Neuronal stem cell (in vitro differentiated cells): Measurements from ENCODE around the gene MCF2L2.

Experiments
- DNase-seq: peaks from one replicate; pipeline ENCODE4 v3.0.0-alpha.2; 2013; ENCODE audit warnings: low spot score
- H2AFZ ChIP-seq: one replicate; pipeline ENCODE4 v1.6.1; 2013; ENCODE audit warnings: mild to moderate bottlenecking, low read length, inconsistent platforms
- H2AK5ac ChIP-seq: 2 replicates; pipeline ENCODE4 v1.6.1; 2013; ENCODE audit warnings: low read depth, mild to moderate bottlenecking, inconsistent platforms, low read length, moderate library complexity, mixed read lengths
- H2BK120ac ChIP-seq: 2 replicates; pipeline ENCODE4 v1.6.1; 2013; ENCODE audit warnings: low read depth, mild to moderate bottlenecking, inconsistent platforms, low read length, moderate library complexity, mixed read lengths
- H2BK12ac ChIP-seq: one replicate; pipeline ENCODE4 v1.6.1; 2013; ENCODE audit warnings: low read length, inconsistent platforms
- H2BK15ac ChIP-seq: 2 replicates; pipeline ENCODE4 v1.6.1; 2013; ENCODE audit warnings: mild to moderate bottlenecking, low read length, inconsistent platforms, mixed read lengths
- H2BK5ac ChIP-seq: one replicate; pipeline ENCODE4 v1.6.1; 2013; ENCODE audit warnings: inconsistent platforms, mild to moderate bottlenecking, low read length, moderate library complexity
- H3K14ac ChIP-seq: one replicate; pipeline ENCODE4 v1.6.1; 2013; ENCODE audit warnings: low read length, inconsistent platforms
- H3K18ac ChIP-seq: 2 replicates; pipeline ENCODE4 v1.6.1; 2013; ENCODE audit warnings: low read length, inconsistent platforms
- H3K23ac ChIP-seq: 2 replicates; pipeline ENCODE4 v1.6.1; 2013; ENCODE audit warnings: low read depth, mild to moderate bottlenecking, mixed read lengths, low read length, inconsistent platforms; ENCODE audit not compliant: poor library complexity
- H3K27ac ChIP-seq: replicated peaks from 3 replicates; pipeline ENCODE4 v1.5.1; 2013; ENCODE audit warnings: low read length, inconsistent platforms
- H3K27me3 ChIP-seq, 3 experiments: 2 replicates each; pipeline ENCODE4 v1.6.1; 2013; ENCODE audit warnings: low read length in 3 of 3, mild to moderate bottlenecking in 2 of 3, inconsistent platforms in 1 of 3, low read depth in 1 of 3, mixed read lengths in 1 of 3, moderate library complexity in 1 of 3; ENCODE audit not compliant: control insufficient read depth in 3 of 3, insufficient read depth in 3 of 3
- H3K36me3 ChIP-seq, 2 donors: replicated peaks in 1 of 2; 2 replicates each; pipeline ENCODE4 v1.6.1; 2013; ENCODE audit warnings: low read length in 2 of 2; ENCODE audit not compliant: control insufficient read depth in 2 of 2, insufficient read depth in 2 of 2
- H3K4ac ChIP-seq: 2 replicates; pipeline ENCODE4 v1.6.1; 2013; ENCODE audit warnings: inconsistent platforms, mild to moderate bottlenecking, low read length, moderate library complexity
- H3K4me1 ChIP-seq, 2 donors: 1 replicate in 1 of 2; 2 replicates in 1 of 2; pipeline ENCODE4 v1.6.1; 2013; ENCODE audit warnings: low read length in 2 of 2, low read depth in 1 of 2; ENCODE audit not compliant: control insufficient read depth in 2 of 2, insufficient read depth in 1 of 2
- H3K4me2 ChIP-seq: one replicate; pipeline ENCODE4 v1.6.1; 2013; ENCODE audit warnings: mild to moderate bottlenecking, low read length, inconsistent platforms; ENCODE audit not compliant: insufficient read depth, poor library complexity, severe bottlenecking
- H3K4me3 ChIP-seq, 2 donors: 2 replicates each; pipeline ENCODE4 v1.5.1; 2013; ENCODE audit warnings: low read length in 2 of 2, mild to moderate bottlenecking in 2 of 2, inconsistent platforms in 1 of 2, moderate library complexity in 1 of 2
- H3K79me1 ChIP-seq: one replicate; pipeline ENCODE4 v1.6.1; 2013; ENCODE audit warnings: low read depth, mild to moderate bottlenecking, inconsistent platforms, low read length, moderate library complexity
- H3K9ac ChIP-seq: one replicate; pipeline ENCODE4 v1.6.1; 2013; ENCODE audit warnings: mild to moderate bottlenecking, low read depth, low read length, inconsistent platforms; ENCODE audit not compliant: poor library complexity
- H3K9me3 ChIP-seq, 2 donors: replicated peaks in 1 of 2; 2 replicates each; pipeline versions ENCODE3 to v1.6.1; 2013; ENCODE audit warnings: low read length in 2 of 2, mild to moderate bottlenecking in 2 of 2, inconsistent platforms in 1 of 2, low read depth in 1 of 2, mixed read lengths in 1 of 2, moderate library complexity in 1 of 2; ENCODE audit not compliant: control insufficient read depth in 2 of 2, insufficient read depth in 1 of 2
- H4K8ac ChIP-seq: one replicate; pipeline ENCODE4 v1.6.1; 2013; ENCODE audit warnings: low read depth, mild to moderate bottlenecking, inconsistent platforms, low read length, moderate library complexity
- H4K91ac ChIP-seq: one replicate; pipeline ENCODE4 v1.6.1; 2013; ENCODE audit warnings: low read length, low read depth, mild to moderate bottlenecking, inconsistent platforms; ENCODE audit not compliant: poor library complexity
- WGBS, 2 donors: extraction: QIAGEN DNeasy Blood & Tissue Kit; methylation state at CpG; one replicate each; pipeline ENCODE4 v1.1.7; 2013; ENCODE audit warnings: missing lambda C conversion rate in 2 of 2, mixed read lengths in 1 of 2; ENCODE audit not compliant: insufficient read length in 2 of 2, insufficient replicate concordance in 1 of 2; ENCODE audit errors: extremely low coverage in 2 of 2; 5-methylcytosine and 5-hydroxymethylcytosine counted together

The MCF2L2 gene

DNA sequence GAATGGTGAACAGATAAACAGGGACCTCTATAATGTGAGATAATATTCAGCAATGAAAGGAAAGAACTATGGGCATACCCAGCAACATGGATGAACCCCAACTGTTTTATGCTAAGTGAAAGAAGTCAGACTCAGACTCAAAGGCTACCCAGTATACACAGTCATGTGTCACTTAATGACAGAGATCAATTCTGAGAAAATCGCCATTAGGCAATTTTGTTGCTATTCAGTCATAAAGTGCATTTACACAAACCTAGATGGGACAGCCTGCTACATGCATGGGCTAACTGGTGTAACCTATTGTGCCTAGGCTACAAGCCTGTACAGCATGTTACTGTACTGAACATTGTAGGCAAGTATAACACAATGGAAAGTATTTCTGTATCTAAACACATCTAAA, 98.9 kb downstream of the MCF2L2 start:
- no peak for DNase-seq
- Histone ChIP-seq H2BK5ac (no peak overlapping the region), H3K4me2 (no peak overlapping the region), H3K4me1 (peaks cover 0 to 6% of the 10 kb centered on the region in 2 donors), H3K79me1 (no peaks in the 10 kb centered on the region), H3K23ac (no peak overlapping the region), H3K9ac (no peak overlapping the region), H2BK12ac (no peak overlapping the region), H2AK5ac (no peak overlapping the region), H3K14ac (no peak overlapping the region), H3K27ac (no peak overlapping the region), H3K18ac (no peak overlapping the region), H2BK15ac (no peak overlapping the region), H3K27me3 (peaks cover 0 to 5% (median 0%) of the 10 kb centered on the region in 3 experiments), H2AFZ (no peak overlapping the region), H3K36me3 (no peaks in the 10 kb centered on the region), H3K4me3 (no peak overlapping the region), H3K4ac (no peak overlapping the region), H4K91ac (no peak overlapping the region), H4K8ac (no peak overlapping the region), H3K9me3 (no peaks in the 10 kb centered on the region), H2BK120ac (no peak overlapping the region)
- no CpG with 5 or more reads among the region's 1 CpG for WGBS, 2 donors

DNA sequence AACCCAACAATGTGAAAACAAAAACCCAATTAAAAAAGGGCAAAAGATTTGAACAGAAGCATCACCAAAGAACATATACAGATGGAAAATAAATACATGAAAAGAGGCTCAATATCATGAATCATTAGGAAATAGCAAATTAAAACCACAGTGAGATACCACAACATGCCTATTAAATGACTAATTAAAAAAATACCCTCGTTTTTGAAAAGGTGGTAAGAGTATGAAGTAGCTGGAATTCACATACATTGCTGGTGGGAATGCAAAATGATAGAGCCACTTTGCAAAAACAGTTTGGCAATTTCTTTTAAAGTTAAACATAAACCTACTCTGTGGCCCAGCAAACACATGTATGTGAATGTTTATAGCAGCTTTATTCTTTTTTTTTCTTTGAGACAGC, 99.6 kb downstream of the MCF2L2 start:
- Histone ChIP-seq H3K9me3 (no peaks in the 10 kb centered on the region), H2BK12ac (no peak overlapping the region), H2BK120ac (no peak overlapping the region), H3K4me3 (no peak overlapping the region), H2AFZ (no peak overlapping the region), H3K36me3 (no peaks in the 10 kb centered on the region), H4K91ac (no peak overlapping the region), H3K27ac (no peak overlapping the region), H2BK15ac (no peak overlapping the region), H3K18ac (no peak overlapping the region), H3K79me1 (no peaks in the 10 kb centered on the region), H3K27me3 (peaks cover 0 to 5% (median 0%) of the 10 kb centered on the region in 3 experiments), H3K23ac (no peak overlapping the region), H2BK5ac (no peak overlapping the region), H4K8ac (no peak overlapping the region), H3K4me2 (no peak overlapping the region), H3K4me1 (peaks cover 0 to 6% of the 10 kb centered on the region in 2 donors), H2AK5ac (no peak overlapping the region), H3K9ac (no peak overlapping the region), H3K4ac (no peak overlapping the region), H3K14ac (no peak overlapping the region)
- WGBS, 2 donors = no CpG with 5 or more reads among the region's 1 CpG
- DNase-seq = no peak

DNA sequence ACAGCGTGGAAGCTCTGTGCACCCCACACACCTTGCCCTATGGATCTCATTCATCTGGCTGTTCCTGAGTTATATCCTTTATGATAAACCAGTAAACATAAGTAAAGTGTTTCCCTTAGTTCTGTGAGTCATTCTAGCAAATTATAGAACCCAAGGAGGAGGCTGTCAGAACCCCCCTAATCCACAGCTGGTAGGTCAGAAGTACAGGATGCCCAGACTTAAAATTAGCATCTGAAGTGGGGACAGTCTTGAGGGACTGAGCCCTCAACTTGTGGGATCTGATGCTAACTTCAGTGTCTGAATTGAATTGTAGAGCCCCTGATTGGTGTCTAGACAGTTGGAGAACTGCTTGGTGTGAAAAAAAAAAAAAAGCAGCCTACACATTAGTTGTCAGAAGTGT, 100.3 kb downstream of the MCF2L2 start:
- H4K8ac ChIP-seq = no peak overlapping the region
- H2BK5ac ChIP-seq = no peak overlapping the region
- no peak overlapping the region for H2AK5ac ChIP-seq
- no CpG with 5 or more reads among the region's 1 CpG for WGBS, 2 donors
- H3K4me3 ChIP-seq = no peak overlapping the region
- no peak overlapping the region for H2BK15ac ChIP-seq
- H3K4ac ChIP-seq = no peak overlapping the region
- no peak overlapping the region for H2AFZ ChIP-seq
- H3K9ac ChIP-seq = no peak overlapping the region
- peaks cover 0 to 5% (median 0%) of the 10 kb centered on the region in 3 experiments for H3K27me3 ChIP-seq
- H3K36me3 ChIP-seq = no peaks in the 10 kb centered on the region
- no peak overlapping the region for H4K91ac ChIP-seq
- H2BK12ac ChIP-seq = no peak overlapping the region
- no peak overlapping the region for H3K27ac ChIP-seq
- H3K14ac ChIP-seq = no peak overlapping the region
- no peaks in the 10 kb centered on the region for H3K9me3 ChIP-seq
- no peak overlapping the region for H3K18ac ChIP-seq
- no peaks in the 10 kb centered on the region for H3K79me1 ChIP-seq
- H3K4me1 ChIP-seq = peaks cover 0 to 6% of the 10 kb centered on the region in 2 donors
- H2BK120ac ChIP-seq = no peak overlapping the region
- H3K23ac ChIP-seq = no peak overlapping the region
- DNase-seq = no peak
- no peak overlapping the region for H3K4me2 ChIP-seq

DNA sequence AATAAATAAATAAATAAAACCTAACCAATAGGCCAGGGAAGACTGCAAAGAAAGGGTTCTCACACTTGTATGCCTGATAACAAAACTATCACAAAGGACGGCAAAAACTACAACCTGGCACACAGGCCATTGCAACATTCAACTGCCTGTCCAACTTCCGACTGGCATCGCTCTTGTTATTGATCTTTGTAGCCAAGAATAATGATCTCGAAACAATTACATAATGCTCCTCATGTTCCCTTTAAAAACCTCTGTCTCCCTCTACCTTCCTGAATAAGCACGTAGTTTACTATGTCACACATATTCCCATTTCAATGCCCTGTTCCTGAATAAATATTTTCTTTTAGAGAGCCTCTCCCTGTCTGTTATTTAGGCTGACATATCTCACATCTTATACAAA, 101.1 kb downstream of the MCF2L2 start:
- H2BK120ac ChIP-seq = no peak overlapping the region
- no peak overlapping the region for H3K9ac ChIP-seq

More for the DNA sequence above, 101.1 kb downstream of the MCF2L2 start:
- H3K4me3 ChIP-seq = no peak overlapping the region
- H3K27ac ChIP-seq = no peak overlapping the region
- DNase-seq = no peak
- no peak overlapping the region for H3K14ac ChIP-seq
- H2BK5ac ChIP-seq = no peak overlapping the region
- no CpG with 5 or more reads among the region's 5 CpGs for WGBS, 2 donors
- H3K27me3 ChIP-seq = peaks cover 0 to 5% (median 0%) of the 10 kb centered on the region in 3 experiments
- no peak overlapping the region for H2BK15ac ChIP-seq
- no peak overlapping the region for H2AFZ ChIP-seq
- no peak overlapping the region for H3K4me2 ChIP-seq
- H2AK5ac ChIP-seq = no peak overlapping the region
- H3K23ac ChIP-seq = no peak overlapping the region
- no peak overlapping the region for H3K4ac ChIP-seq
- no peak overlapping the region for H4K91ac ChIP-seq
- H3K4me1 ChIP-seq = peaks cover 0 to 6% of the 10 kb centered on the region in 2 donors
- H4K8ac ChIP-seq = no peak overlapping the region
- H3K79me1 ChIP-seq = no peaks in the 10 kb centered on the region
- H3K9me3 ChIP-seq = peaks cover 0 to 1% of the 10 kb centered on the region in 2 donors
- no peak overlapping the region for H2BK12ac ChIP-seq
- no peak overlapping the region for H3K18ac ChIP-seq
- no peaks in the 10 kb centered on the region for H3K36me3 ChIP-seq
